ENCODE results near the gene C12orf56.
"Not testable (repeated sequence)": the region's sequence is repeated elsewhere in the genome, so short reads cannot be mapped to it uniquely, and the experiment has no call there.

C12orf56 gene

DNA sequence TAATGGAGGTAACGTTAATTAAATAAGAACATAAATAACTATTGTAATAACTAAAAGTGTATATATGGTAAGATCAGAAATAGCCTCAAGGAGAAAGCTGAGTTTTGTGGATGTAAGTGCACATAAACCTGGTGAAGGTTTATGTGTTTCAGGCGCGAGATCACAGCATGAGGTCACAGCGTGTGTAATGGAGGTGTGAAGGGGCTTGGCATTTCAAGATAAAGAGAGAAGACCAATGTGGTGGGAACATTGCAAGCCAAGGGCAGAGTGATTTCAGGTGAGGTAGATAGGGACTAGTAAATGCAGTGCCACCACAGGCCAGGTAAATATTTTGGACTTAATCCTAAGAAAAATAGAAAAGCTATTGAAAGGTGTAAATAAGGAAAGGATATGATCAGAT, 146.7 kb downstream of the C12orf56 start:
- in situ Hi-C loops (cut with MboI; ENCODE audit: low sequenced_read_pairs), result no loop called here

DNA sequence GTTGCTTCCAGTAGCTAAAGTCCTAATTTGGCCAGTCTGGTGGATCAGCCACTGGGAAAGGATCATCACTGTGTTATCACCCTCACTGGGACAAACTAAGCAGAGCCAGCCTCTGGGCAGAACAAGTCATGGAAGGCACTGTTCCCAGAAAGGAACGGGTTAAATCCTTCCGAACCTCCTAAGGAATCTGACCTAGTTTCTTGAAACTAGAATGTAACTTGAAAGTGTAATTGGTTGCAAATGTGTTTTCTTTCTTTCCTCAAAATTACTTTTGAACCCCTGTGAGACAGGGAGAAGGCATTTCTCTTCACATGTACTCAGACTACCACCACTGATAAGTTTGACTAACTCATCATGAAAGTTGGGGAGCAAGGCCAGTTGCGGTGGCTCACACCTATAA, 149.8 kb downstream of the C12orf56 start:
- in situ Hi-C loops (cut with MboI; ENCODE audit: low sequenced_read_pairs), result no loop called here

DNA sequence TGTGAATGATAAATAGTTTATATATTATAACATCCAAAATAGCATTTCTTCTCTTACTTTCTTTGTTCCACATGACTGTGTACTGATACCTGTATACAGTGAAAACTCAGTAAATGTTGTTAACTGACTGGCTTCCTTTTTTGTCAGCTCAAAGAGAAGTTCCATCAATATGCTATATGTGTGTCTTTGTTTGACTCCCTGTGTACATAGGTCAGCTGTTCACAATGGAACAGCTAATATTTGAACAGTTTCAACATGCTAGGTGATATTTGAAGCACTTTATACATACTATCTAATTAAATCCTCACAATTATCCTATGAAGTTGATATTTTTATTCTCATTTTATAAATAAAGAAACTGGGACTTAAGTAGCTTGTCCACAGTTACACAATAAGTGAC, 153.2 kb downstream of the C12orf56 start:
- in situ Hi-C loops (cut with MboI; ENCODE audit: low sequenced_read_pairs), result no loop called here

DNA sequence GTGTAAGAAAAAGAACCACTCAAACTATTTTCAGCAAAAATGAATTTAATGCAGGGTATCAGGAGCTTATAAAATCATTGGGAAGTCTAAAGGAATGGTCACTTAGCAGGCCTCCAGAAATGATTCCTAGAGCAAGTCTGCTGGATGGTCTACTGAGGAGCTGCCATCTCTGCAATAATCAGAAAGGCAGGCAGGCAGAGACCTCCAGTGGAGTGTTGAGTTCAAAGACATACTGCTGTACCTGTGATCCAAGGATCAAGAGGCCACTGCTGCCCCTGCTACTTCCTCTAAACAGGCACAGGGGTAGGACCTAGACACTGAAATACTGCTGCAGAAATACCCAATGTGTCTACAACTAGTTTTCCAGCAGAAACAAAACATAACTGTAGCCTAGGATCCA, 154.0 kb downstream of the C12orf56 start:
- in situ Hi-C loops (cut with MboI; ENCODE audit: low sequenced_read_pairs), result no loop called here

DNA sequence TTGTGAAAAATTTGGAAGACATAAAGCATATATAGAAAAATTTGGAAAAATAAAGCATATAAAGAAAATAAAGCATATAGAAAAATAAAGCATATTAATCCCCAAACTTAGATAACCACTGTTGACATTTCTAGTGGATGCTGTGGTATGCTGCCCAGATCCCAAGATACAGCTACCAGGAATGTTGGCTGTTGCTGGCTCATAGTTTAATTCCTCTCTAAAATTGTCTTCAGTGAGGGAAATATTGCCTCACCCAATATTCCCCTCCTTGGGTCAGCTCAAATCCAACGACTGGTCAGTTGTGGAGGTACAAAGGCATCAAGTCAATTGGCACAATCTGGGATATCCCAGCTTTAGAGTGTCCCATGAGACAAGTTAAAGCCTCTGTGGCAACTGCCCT, 158.4 kb downstream of the C12orf56 start:
- in situ Hi-C loops (cut with MboI; ENCODE audit: low sequenced_read_pairs), result no loop called here

DNA sequence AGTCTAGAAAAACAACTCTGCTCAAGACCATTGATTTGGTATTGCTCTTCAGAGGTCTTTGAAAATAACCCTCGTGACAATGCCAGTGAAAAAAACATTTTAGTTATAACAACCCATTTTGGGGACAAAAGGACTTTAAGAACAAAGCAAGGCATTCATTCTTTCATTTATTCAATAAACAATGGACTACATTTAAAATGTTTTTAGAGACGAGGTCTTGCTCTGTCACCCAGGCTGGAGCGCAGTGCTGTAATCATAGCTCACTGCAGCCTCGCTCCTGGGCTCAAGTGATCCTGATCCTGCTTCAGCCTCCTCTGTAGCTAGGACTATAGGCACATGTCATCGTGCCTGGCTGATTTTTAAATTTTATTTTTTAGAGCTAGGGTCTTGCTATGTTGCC, 160.8 kb downstream of the C12orf56 start:
- in situ Hi-C loops (cut with MboI; ENCODE audit: low sequenced_read_pairs), result no loop called here

DNA sequence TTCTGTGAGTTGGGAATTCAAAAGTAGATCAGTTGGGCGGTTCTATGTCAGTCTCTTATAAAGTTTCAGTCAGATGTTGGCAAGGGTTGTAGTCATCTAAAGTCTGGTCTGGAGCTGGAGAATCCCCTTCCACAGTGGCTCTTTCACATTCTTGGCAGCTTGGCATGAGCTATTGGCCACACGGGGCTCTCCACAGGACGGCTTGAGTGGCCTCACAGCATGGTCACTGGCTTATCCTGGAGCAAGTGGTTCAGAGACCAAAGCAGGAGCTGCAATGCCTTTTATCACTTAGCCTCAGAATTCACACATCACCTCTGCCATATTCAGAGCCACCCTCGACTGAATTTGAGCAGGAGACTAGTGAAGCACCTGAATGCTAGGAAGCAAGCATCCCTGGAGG, 161.3 kb downstream of the C12orf56 start:
- in situ Hi-C loops (cut with MboI; ENCODE audit: low sequenced_read_pairs), result no loop called here

DNA sequence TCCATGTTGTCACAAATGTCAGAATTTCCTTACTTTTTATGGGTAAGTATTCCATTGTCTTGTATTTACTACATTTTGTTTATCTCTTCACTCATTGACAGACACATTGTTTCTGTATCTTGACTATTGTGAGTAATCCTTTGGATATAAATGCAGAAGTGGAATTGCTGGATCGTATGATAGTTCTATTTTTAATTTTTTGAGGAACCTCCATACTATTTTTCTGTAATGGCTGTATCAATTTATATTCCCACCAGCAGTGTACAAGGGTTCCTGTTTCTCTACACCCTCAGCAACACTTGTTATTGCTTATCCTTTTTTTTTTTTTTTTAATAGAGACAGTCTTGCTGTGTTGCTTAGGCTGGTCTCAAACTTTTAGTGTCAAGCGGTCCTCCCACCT, 164.9 kb downstream of the C12orf56 start:
- in situ Hi-C loops (cut with MboI; ENCODE audit: low sequenced_read_pairs), result no loop called here

DNA sequence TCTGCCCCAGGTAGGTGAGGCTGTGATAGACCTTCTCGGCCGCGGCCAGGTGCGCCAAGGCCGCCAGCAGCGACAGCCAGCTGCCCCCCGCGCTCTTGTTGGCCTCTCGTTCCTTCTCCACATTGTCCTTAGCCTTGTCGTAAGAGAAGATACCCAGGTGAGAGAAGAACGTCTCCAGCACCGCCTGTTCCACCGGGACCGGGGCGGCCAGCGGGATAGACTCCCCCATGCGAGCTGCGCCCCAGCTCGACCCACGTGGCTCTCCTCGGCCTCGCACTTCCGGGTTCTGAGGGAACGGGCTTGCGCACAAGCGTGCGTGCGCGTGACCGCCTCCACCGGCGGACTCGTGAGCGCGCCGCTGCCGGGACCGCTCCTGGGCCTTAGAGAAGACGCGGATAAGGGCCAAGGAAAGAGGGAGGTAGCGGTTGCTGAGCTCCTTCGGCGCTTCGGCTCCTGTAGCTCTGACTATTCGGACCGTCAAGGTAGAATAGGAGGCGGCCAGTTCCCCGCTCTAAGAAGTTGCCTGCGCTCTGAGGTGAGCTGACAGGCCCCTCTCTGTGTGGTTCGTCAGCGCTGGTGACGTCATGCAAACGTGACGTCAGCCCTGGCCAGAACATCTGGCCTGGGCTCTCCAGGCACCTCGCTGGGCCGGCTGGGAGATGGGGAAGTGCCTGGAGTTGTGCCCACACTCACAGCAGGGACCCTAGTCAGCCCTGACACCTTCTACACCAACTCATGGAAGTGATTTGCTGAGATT, 168.4 kb downstream of the C12orf56 start, which contains the start of gene KICS2:
Gene KICS2 (minus strand): TSS at position 288 of the 757 bp plus-strand sequence. CDS start 59 bp downstream, at position 229.
- in situ Hi-C loops (cut with MboI; ENCODE audit: low sequenced_read_pairs), result no loop called here

DNA sequence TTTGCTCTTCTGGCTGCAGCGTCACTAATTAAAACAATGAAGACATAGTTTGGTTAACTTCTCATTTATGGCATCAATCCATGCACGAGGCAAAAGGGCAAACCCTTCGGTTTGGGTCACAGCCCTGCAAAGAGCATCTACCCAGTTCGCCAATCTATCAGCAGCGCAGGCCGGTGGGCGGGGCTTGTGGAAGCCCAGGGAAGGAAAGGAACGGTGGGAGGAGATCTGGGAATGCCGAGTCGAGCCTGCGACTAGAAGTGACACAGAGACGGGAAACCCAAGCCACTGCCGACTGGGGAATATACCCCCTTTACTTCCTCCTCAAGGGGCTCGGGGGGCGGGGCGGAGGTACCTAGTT, 168.9 kb downstream of the C12orf56 start:
- in situ Hi-C loops (cut with MboI; ENCODE audit: low sequenced_read_pairs), result no loop called here

DNA sequence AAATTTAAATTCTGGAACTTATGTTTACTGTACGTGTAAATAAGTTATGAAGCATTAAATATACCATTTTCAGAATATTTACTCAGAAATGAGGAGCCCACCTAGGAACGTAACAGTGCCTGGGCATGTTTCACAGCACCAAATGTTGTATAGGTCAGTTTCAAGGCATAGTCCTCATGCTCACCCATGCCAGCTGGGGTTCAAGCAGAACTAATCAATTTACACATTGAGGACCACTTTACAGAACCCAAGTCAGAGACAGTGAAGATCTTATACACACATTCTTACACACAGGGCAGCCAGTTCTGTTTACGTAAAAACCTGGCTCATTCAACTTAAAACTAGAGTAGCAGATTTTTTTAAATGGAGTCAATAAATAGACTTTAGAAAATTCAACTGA, 170.5 kb downstream of the C12orf56 start:
- in situ Hi-C loops (cut with MboI; ENCODE audit: low sequenced_read_pairs), result no loop called here

DNA sequence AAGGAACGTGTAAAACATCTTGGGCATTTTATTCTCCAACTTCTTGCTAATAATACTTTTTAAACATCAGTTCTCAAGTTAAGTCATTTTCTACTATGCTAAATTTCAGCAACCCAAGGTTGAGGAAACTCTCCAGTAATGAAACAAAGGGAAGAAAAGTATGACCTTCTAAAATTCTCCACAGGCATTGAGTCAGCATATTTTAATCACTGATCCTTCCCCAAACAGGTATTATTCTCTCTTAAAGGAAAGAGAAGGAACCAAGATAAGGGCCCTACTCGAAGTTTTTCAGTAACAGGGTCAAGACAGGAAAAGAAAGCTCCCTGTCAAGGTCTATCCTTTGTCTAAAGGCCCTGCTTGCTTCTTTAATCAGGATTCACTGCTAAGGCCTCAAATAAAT, 171.4 kb downstream of the C12orf56 start:
- in situ Hi-C loops (cut with MboI; ENCODE audit: low sequenced_read_pairs), result no loop called here

DNA sequence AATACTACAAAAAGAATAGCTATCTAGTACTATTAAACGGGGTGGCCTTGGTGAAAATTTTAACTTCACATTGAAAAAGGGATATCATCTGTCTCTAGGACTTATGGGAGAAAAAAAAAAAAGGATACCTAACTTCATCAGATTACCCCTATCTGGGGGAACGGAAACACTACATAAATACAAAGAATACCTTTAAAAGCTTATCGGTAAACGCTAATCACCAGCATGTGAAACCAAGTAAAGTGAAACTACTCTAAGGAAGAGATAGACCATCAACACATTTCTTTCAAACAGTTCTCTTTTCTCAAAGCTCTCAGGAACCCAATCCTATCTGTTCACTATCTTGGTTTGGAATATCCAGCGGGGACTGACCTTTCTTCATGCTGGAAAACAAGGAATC, 172.0 kb downstream of the C12orf56 start:
- in situ Hi-C loops (cut with MboI; ENCODE audit: low sequenced_read_pairs), result no loop called here

DNA sequence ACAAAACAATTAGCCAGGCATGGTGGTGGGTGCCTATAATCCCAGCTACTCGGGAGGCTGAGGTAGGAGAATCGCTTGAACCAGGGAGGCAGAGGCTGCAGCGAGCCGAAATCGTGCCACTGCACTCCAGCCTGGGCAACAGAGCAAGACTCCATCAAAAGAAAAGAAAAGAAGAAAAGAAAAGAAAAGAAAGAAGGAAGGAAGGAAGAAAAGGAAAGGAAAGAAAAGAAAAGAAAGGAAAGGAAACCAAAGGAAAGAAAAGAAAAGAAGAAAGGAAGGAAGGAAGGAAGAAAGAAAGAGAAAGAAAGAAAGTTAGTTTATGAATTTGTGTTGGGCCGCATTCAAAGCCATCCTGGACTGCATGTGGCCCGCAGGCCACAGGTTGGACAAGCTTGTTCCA, 172.9 kb downstream of the C12orf56 start:
- in situ Hi-C loops (cut with MboI; ENCODE audit: low sequenced_read_pairs), result not testable (repeated sequence)

DNA sequence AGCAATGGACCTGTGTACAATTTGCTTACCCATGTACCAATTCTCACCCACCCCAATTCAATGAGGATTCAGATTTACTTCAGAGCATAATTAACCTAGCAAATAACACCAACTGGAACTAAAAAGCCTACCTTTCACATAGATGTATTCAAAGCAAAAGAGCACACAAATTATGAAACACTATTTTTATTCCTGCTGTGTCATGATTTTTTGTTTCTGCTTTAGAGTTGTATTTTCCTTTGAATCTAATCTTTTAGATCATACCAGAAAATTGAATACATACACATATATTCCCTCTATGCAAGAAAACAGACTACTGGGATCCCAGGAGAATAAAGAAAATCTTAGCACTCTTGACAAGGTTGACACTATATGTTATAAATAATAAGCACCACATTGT, 174.3 kb downstream of the C12orf56 start:
- in situ Hi-C loops (cut with MboI; ENCODE audit: low sequenced_read_pairs), result no loop called here
